Vagina (tissue), 2 donors: ENCODE data around the gene GBF1. TPM values are rescaled to one million over a fixed set of nuclear protein-coding genes. Genes with fewer than 3 reads are reported as not detected.

Source experiments
- DNase-seq, 2 donors: peaks; one replicate each; pipeline ENCODE4 v3.0.0-alpha.2; 2017; ENCODE audit errors: extremely low spot score in 2 of 2
- H3K27ac ChIP-seq: fragments of 200-600 bp; sonication (generic); one replicate; pipeline ENCODE4 v1.5.1; 2019
- H3K27me3 ChIP-seq: fragments of 200-600 bp; sonication (generic); one replicate; pipeline ENCODE4 v1.5.1; 2019
- H3K36me3 ChIP-seq, 2 donors: fragments of 200-600 bp; sonication (generic); one replicate each; pipeline ENCODE4 v1.5.1; 2017 to 2019
- H3K4me1 ChIP-seq: fragments of 200-600 bp; sonication (generic); one replicate; pipeline ENCODE4 v1.5.1; 2019
- H3K4me3 ChIP-seq, 2 donors: fragments of 200-600 bp; sonication (generic); 1 replicate in 1 of 2; 2 replicates in 1 of 2; pipeline ENCODE4 v1.5.1; 2016 to 2019
- H3K9me3 ChIP-seq: fragments of 200-600 bp; sonication (generic); one replicate; pipeline ENCODE4 v1.5.1; 2019
- CTCF ChIP-seq, 3 experiments: fragments of 450-650 bp in 2 of 3; fragments of 200-600 bp in 1 of 3; sonication (generic) in 1 of 3; IDR thresholded peaks; one replicate each; pipeline ENCODE4 v1.5.1; 2017 to 2019; ENCODE audit warnings: antibody characterized with exemption in 3 of 3, mild to moderate bottlenecking in 2 of 3, moderate library complexity in 2 of 3
- POLR2A ChIP-seq, 2 donors: fragments of 450-650 bp; IDR thresholded peaks; one replicate each; pipeline ENCODE4 v1.6.1; 2017; ENCODE audit warnings: antibody characterized with exemption in 2 of 2, mild to moderate bottlenecking in 2 of 2, moderate library complexity in 2 of 2
- POLR2AphosphoS5 ChIP-seq, 2 donors: sonication (generic); formaldehyde crosslinking; IDR thresholded peaks; one replicate each; pipeline ENCODE4 v1.9.0; 2017; ENCODE audit warnings: antibody characterized with exemption in 2 of 2, mild to moderate bottlenecking in 2 of 2, low read depth in 1 of 2; ENCODE audit not compliant: insufficient read depth in 1 of 2
- intact Hi-C: fragments of 100-400 bp; cut with DNase I; formaldehyde crosslinking; loops from one replicate; pipeline ENCODE4 v1.15.1; 2023
- total RNA-seq: library from RNA; depleted of rRNA; stranded (reverse); fragments of >200 nt; gene quantifications from one replicate; pipeline ENCODE4 v1.2.3, GENCODE V29; 2016

Gene GBF1
- total RNA-seq, 1 donor from 2014 or later, result 48.9 TPM

GRCh38 chr10:102381983-102382382 lies 136.7 kb downstream of the GBF1 start:
- H3K36me3 ChIP-seq, result peaks cover 0 to 44% of the 10 kb centered on the region in 2 donors
- DNase-seq, result no peak
- intact Hi-C loops, result no loop called here

GRCh38 chr10:102382871-102383270 lies 137.5 kb downstream of the GBF1 start:
- no peaks in the 10 kb centered on the region for H3K4me1 ChIP-seq
- H3K36me3 ChIP-seq, result peaks cover 0 to 38% of the 10 kb centered on the region in 2 donors
- intact Hi-C loops, result no loop called here
- TF ChIP-seq CTCF (IDR thresholded peaks at IDR 0.05), result no peak
- no peak for TF ChIP-seq POLR2AphosphoS5 (IDR thresholded peaks at IDR 0.05; ENCODE audit: insufficient read depth in 1 of 2, low read depth in 1 of 2)
- no peak overlapping the region for H3K4me3 ChIP-seq
- no peaks in the 10 kb centered on the region for H3K9me3 ChIP-seq
- no peak overlapping the region for H3K27ac ChIP-seq
- no peaks in the 10 kb centered on the region for H3K27me3 ChIP-seq
- DNase-seq, result no peak

More at GRCh38 chr10:102381983-102382382, 136.7 kb downstream of the GBF1 start:
- no peaks in the 10 kb centered on the region for H3K4me1 ChIP-seq
- no peak overlapping the region for H3K27ac ChIP-seq
- no peaks in the 10 kb centered on the region for H3K27me3 ChIP-seq
- TF ChIP-seq POLR2AphosphoS5 (IDR thresholded peaks at IDR 0.05; ENCODE audit: insufficient read depth in 1 of 2, low read depth in 1 of 2), result no peak
- TF ChIP-seq CTCF (IDR thresholded peaks at IDR 0.05), result no peak
- no peak for TF ChIP-seq POLR2A (IDR thresholded peaks at IDR 0.05)
- H3K4me3 ChIP-seq, result no peak overlapping the region
- no peaks in the 10 kb centered on the region for H3K9me3 ChIP-seq

DNA sequence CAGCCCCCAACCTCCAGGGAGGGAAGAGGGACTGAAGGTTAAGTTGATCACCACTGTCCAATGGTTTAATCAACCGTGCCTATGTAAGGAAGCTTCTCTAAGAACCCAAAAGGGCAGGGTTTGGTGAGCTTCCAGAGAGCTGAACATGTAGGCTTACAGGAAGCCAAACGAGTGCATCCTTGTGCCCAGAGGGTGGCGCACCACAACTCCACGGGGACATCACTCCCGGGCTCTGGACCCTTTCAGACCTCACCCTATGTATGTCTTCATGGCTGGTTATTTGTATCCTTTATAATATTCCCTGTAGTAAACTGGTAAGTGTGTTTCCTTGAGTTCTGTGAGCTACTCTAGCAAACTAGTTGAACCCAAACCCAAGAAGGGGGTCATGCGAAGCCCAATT lies 138.7 kb downstream of the GBF1 start:
- Histone ChIP-seq H3K27ac (no peak overlapping the region), H3K27me3 (no peaks in the 10 kb centered on the region), H3K9me3 (no peaks in the 10 kb centered on the region), H3K36me3 (peaks cover 0 to 35% of the 10 kb centered on the region in 2 donors), H3K4me1 (no peaks in the 10 kb centered on the region), H3K4me3 (no peak overlapping the region)
- TF ChIP-seq POLR2AphosphoS5 (IDR thresholded peaks at IDR 0.05; ENCODE audit: insufficient read depth in 1 of 2, low read depth in 1 of 2), result no peak
- TF ChIP-seq CTCF (IDR thresholded peaks at IDR 0.05), result no peak
- TF ChIP-seq POLR2A (IDR thresholded peaks at IDR 0.05), result no peak
- no peak for DNase-seq
- intact Hi-C loops, result no loop called here

DNA sequence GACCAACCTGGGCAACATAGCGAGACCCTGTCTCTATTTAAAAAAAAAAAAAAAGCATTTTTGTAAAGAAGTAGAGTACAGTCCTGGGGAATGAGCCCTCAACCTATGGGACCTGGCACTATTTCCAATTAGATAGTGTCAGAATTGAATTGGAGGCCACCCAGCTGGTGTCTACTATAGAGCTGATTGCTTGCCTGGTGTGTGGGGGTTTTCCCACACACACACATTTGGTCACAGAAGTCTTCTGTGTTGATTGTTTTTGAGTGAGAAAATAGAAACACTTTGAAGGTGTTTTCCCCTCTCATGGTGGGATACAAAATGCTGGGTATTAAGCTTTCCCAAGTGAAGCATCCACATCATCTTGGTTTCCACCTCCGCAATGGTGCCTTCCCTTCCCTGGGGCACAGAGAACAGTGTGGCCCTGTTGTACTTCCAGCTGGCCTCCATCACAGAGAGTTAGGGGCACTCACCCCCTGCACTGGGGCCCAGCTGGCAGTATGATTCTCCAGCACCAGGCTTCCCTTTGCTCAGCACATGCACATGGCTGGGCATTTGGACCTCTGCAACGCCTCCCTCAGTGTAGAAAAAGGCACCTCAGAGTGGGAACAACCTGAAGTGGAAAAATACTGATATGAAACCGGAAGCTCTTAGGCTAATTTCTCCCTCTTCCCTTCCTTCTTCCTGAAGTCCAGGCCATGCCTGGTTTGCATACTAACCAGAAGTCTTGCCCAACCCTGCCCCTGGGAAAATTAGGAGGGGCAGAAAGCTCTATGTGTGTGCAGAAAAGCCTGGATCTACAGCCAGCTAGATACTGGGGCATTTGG lies 139.5 kb downstream of the GBF1 start:
- no peaks in the 10 kb centered on the region for H3K9me3 ChIP-seq
- no peak for TF ChIP-seq CTCF (IDR thresholded peaks at IDR 0.05)
- no peak for TF ChIP-seq POLR2A (IDR thresholded peaks at IDR 0.05)
- TF ChIP-seq POLR2AphosphoS5 (IDR thresholded peaks at IDR 0.05; ENCODE audit: insufficient read depth in 1 of 2, low read depth in 1 of 2), result no peak
- H3K27me3 ChIP-seq, result no peaks in the 10 kb centered on the region
- intact Hi-C loops, result no loop called here
- no peak overlapping the region for H3K27ac ChIP-seq
- no peak for DNase-seq
- no peaks in the 10 kb centered on the region for H3K4me1 ChIP-seq
- H3K4me3 ChIP-seq, result no peak overlapping the region
- H3K36me3 ChIP-seq, result peaks cover 0 to 27% of the 10 kb centered on the region in 2 donors

GRCh38 chr10:102389894-102390293 lies 144.6 kb downstream of the GBF1 start:
- DNase-seq, result no peak
- H3K9me3 ChIP-seq, result no peaks in the 10 kb centered on the region
- intact Hi-C loops, result loop anchor here (10.0 kb wide), 1 partner anchor 195 kb away; no protein-coding TSS in a partner anchor
- no peak overlapping the region for H3K27ac ChIP-seq
- no peak for TF ChIP-seq POLR2A (IDR thresholded peaks at IDR 0.05)
- TF ChIP-seq CTCF (IDR thresholded peaks at IDR 0.05), result no peak
- no peak for TF ChIP-seq POLR2AphosphoS5 (IDR thresholded peaks at IDR 0.05; ENCODE audit: insufficient read depth in 1 of 2, low read depth in 1 of 2)
- H3K27me3 ChIP-seq, result no peaks in the 10 kb centered on the region
- H3K4me3 ChIP-seq, result no peak overlapping the region
- H3K4me1 ChIP-seq, result peaks cover 10% of the 10 kb centered on the region
- H3K36me3 ChIP-seq, result no peaks in the 10 kb centered on the region
